Transverse colon (tissue), 4 donors: ENCODE results near the gene TPP1. TPM values are rescaled to one million over a fixed set of nuclear protein-coding genes. Genes with fewer than 3 reads are reported as not detected.

Experiments used
- DNase-seq: peaks from one replicate; pipeline ENCODE4 v3.0.0-alpha.2; 2019
- H3K27ac ChIP-seq, 4 donors: fragments of 200-600 bp; sonication (generic); 2 replicates each; pipeline ENCODE4 v1.5.1; 2016 to 2018; ENCODE audit warnings: inconsistent platforms in 4 of 4
- H3K27me3 ChIP-seq: fragments of 200-600 bp; sonication (generic); 2 replicates; pipeline ENCODE4 v1.5.1; 2017; ENCODE audit warnings: inconsistent platforms
- H3K36me3 ChIP-seq, 4 donors: fragments of 200-600 bp; sonication (generic); 2 replicates each; pipeline ENCODE4 v1.5.1; 2017 to 2019; ENCODE audit warnings: inconsistent platforms in 4 of 4
- H3K4me1 ChIP-seq, 4 donors: fragments of 200-600 bp; sonication (generic); 2 replicates each; pipeline ENCODE4 v1.5.1; 2017 to 2020; ENCODE audit warnings: inconsistent platforms in 4 of 4
- H3K4me3 ChIP-seq, 4 donors: fragments of 200-600 bp; sonication (generic); 1 replicate in 1 of 4; 2 replicates in 3 of 4; pipeline versions ENCODE4 v1.5.1 to v1.6.1; 2017 to 2019; ENCODE audit warnings: inconsistent platforms in 4 of 4
- H3K9me3 ChIP-seq, 2 donors: fragments of 200-600 bp; sonication (generic); 2 replicates each; pipeline ENCODE4 v1.5.1; 2017 to 2019; ENCODE audit warnings: inconsistent platforms in 2 of 2
- CTCF ChIP-seq, 5 experiments: fragments of 200-600 bp in 3 of 5; fragments of 450-650 bp in 2 of 5; sonication (generic) in 3 of 5; IDR thresholded peaks; 1 replicate in 2 of 5; 2 replicates in 3 of 5; pipeline ENCODE4 v1.5.1; 2016 to 2017; ENCODE audit warnings: antibody characterized with exemption in 5 of 5, inconsistent platforms in 3 of 5, mild to moderate bottlenecking in 2 of 5, moderate library complexity in 1 of 5
- EP300 ChIP-seq: sonication (generic); formaldehyde crosslinking; IDR thresholded peaks from one replicate; pipeline ENCODE4 v1.6.1; 2017; ENCODE audit warnings: antibody characterized with exemption, low read depth
- POLR2A ChIP-seq: fragments of 450-650 bp; IDR thresholded peaks from one replicate; pipeline ENCODE4 v1.6.1; 2016; ENCODE audit warnings: antibody characterized with exemption, mild to moderate bottlenecking, moderate library complexity
- POLR2AphosphoS5 ChIP-seq, 3 donors: sonication (generic); formaldehyde crosslinking; IDR thresholded peaks; one replicate each; pipeline ENCODE4 v1.6.1; 2016; ENCODE audit warnings: antibody characterized with exemption in 3 of 3
- WGBS, 2 donors: methylation state at CpG; one replicate each; pipeline ENCODE4 v1.1.5; 2018; ENCODE audit warnings: low coverage in 1 of 2; 5-methylcytosine and 5-hydroxymethylcytosine counted together
- in situ Hi-C, 4 donors: fragments of 200-750 bp; cut with MboI; loops; one replicate each; pipeline versions ENCODE4 v1.15.0 to v1.15.1; 2017; ENCODE audit warnings: low sequenced_read_pairs in 3 of 4, low pct_ligation_motif_present in 1 of 4, low pct_unique_long_range_greater_than_20kb in 1 of 4
- intact Hi-C: fragments of 100-400 bp; cut with DNase I; formaldehyde crosslinking; loops from one replicate; pipeline ENCODE4 v1.15.1; 2023; ENCODE audit warnings: low total_unique reads
- total RNA-seq, 4 donors: library from RNA; depleted of rRNA; stranded (reverse); fragments of >200 nt; gene quantifications; one replicate each; pipeline ENCODE4 v1.1.0, GENCODE V29; 2016

TPP1 gene
- total RNA-seq, 4 donors from 2014 or later: 64.0 to 114 (median 74.0) TPM

DNA sequence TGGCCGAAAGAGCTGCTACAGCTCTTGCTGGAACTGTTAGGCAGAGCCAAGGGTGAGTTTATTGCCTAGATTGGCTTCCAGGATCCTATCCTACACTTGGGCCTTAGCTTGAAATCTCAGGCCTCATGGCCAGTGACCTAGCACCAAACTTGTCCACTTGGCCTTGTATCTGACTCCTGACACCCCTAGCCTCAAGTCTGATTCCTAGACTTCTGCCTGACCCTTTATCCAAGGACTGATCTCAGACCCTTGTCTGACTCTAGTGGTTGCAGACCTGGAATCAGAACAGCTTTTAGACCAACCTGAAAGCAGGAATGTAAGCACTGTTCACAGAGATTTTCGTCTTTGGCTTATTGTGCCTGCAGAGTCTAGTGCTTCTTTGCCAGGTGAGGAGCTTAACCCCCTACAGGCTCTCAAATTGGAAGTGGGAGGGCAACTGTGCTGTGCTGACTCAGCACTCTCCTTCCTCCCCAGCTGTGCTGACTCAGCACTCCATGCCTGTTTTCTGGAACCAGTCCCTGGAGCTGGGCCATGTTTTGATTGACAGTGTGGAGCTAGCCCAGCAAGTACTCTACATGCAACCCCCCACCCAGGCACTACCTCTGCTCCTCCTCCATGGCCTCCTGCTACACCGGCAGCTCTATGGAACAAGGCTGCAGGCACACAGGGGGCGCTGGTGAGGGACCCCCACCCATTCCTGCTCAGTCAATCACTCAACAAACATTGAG lies 50.9 kb downstream of the TPP1 start:
- Histone ChIP-seq H3K27ac (no peak overlapping the region), H3K4me3 (no peak overlapping the region), H3K9me3 (no peaks in the 10 kb centered on the region), H3K36me3 (no peaks in the 10 kb centered on the region), H3K27me3 (no peaks in the 10 kb centered on the region), H3K4me1 (no peaks in the 10 kb centered on the region)
- no peak for TF ChIP-seq CTCF (IDR thresholded peaks at IDR 0.05)
- intact Hi-C loops (no loop called here), in situ Hi-C loops (no loop called here)
- DNase-seq: no peak
- WGBS, 2 donors: 73 to 83% methylated on average over 1 to 4 of the region's 4 CpGs

- no peak for DNase-seq
- in situ Hi-C loops: no loop called here
- intact Hi-C loops: no loop called here
- Histone ChIP-seq H3K27ac (no peak overlapping the region), H3K4me3 (no peak overlapping the region), H3K4me1 (no peaks in the 10 kb centered on the region), H3K9me3 (no peaks in the 10 kb centered on the region), H3K36me3 (no peaks in the 10 kb centered on the region), H3K27me3 (no peaks in the 10 kb centered on the region)
- 98% methylated on average over 7 of the region's 7 CpGs; no CpG with 5 or more reads in 1 of the 2 donors for WGBS, 2 donors
- TF ChIP-seq EP300 (no peak), CTCF (IDR thresholded peaks at IDR 0.05) (no peak), POLR2A (no peak), POLR2AphosphoS5 (IDR thresholded peaks at IDR 0.05) (no peak)
Observed at GRCh38 chr11:6567371-6567745, 51.9 kb downstream of the TPP1 start.

DNA sequence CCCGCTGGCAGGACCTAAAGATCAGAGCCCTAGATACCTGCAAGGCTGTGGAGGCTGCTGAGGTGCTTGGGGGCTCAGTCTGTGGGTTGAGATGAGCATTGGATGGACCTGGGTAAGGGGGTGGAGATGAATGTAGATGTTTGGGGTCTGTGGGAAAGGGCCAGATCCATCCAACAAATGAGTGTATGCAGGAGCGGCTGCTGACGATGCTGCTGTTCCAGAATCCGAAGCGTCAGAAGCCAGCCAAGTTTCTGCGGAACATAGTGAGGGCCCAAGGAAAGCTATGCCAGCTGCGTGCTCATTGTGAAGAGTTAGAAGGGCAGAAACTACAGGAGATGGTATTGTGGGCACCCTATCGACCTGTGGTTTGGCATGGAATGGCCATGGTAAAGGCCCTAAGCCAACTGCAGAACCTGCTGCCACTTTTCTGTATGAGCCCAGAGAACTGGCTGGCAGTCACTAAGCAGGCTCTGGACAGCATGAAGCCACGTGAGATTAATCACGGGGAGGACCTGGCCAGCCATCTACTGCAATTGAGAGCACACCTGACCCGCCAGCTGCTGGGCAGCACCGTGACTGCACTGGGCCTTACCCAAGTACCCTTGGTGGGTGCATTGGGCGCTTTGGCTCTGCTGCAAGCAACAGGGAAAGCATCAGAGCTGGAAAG lies 52.4 kb downstream of the TPP1 start:
- Histone ChIP-seq H3K9me3 (no peaks in the 10 kb centered on the region), H3K4me3 (no peak overlapping the region), H3K36me3 (no peaks in the 10 kb centered on the region), H3K27ac (no peak overlapping the region), H3K4me1 (no peaks in the 10 kb centered on the region), H3K27me3 (no peaks in the 10 kb centered on the region)
- in situ Hi-C loops: no loop called here
- no peak for TF ChIP-seq POLR2A
- TF ChIP-seq CTCF (IDR thresholded peaks at IDR 0.05): no peak
- no peak for TF ChIP-seq EP300
- TF ChIP-seq POLR2AphosphoS5 (IDR thresholded peaks at IDR 0.05): no peak
- 96 to 100% methylated on average over 1 to 13 of the region's 13 CpGs for WGBS, 2 donors
- DNase-seq: no peak
- intact Hi-C loops: no loop called here

- intact Hi-C loops (no loop called here), in situ Hi-C loops (no loop called here)
- no peak for TF ChIP-seq POLR2A
- no peak for TF ChIP-seq CTCF (IDR thresholded peaks at IDR 0.05)
- no peak for TF ChIP-seq POLR2AphosphoS5 (IDR thresholded peaks at IDR 0.05)
- no peaks in the 10 kb centered on the region for H3K36me3 ChIP-seq
- 98 to 100% methylated on average over 1 to 5 of the region's 5 CpGs for WGBS, 2 donors
- H3K4me1 ChIP-seq: no peaks in the 10 kb centered on the region
- DNase-seq: no peak
- no peak overlapping the region for H3K27ac ChIP-seq
- H3K9me3 ChIP-seq: no peaks in the 10 kb centered on the region
- H3K27me3 ChIP-seq: no peaks in the 10 kb centered on the region
- H3K4me3 ChIP-seq: no peak overlapping the region
Observed at GRCh38 chr11:6565988-6566703, 53.1 kb downstream of the TPP1 start.
